Measurements from ENCODE around the gene DTX4.

DNA sequence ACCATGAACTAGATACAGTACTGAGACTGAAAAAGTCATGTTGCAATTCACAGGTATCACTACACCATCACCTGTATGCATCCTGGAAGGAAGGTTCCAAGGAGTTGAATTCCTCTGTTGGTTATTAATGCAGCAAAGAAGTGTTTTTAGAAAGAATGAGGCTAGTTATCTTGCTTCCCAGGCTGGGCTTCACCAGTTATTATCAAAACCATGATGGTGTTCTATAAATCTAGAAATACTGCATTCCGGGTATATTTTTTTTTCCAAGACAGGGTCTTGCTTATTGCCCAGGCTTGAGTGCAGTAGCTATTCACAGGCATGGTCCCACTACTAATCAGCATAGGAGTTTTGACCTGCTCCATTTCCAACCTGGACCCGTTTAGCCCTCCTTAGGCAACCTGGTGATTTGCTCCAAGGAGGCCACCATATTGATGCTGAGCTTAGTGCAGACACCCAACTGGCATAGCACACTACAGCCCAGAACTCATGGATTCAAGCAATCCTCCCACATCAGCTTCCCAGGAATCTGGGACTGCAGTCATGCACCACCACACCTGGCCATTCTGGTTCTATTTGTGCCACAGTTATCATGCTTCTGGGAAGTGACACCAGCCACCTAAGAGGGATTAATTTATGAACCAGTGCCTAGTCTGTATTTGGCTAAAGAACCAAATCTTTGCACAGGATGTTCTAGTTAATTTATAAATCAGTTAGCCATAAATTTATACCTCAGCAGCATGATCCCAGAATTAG, 42.4 kb downstream of the DTX4 start:
- TF ChIP-seq, protein P1, sequence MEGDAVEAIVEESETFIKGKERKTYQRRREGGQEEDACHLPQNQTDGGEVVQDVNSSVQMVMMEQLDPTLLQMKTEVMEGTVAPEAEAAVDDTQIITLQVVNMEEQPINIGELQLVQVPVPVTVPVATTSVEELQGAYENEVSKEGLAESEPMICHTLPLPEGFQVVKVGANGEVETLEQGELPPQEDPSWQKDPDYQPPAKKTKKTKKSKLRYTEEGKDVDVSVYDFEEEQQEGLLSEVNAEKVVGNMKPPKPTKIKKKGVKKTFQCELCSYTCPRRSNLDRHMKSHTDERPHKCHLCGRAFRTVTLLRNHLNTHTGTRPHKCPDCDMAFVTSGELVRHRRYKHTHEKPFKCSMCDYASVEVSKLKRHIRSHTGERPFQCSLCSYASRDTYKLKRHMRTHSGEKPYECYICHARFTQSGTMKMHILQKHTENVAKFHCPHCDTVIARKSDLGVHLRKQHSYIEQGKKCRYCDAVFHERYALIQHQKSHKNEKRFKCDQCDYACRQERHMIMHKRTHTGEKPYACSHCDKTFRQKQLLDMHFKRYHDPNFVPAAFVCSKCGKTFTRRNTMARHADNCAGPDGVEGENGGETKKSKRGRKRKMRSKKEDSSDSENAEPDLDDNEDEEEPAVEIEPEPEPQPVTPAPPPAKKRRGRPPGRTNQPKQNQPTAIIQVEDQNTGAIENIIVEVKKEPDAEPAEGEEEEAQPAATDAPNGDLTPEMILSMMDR (IDR thresholded peaks at IDR 0.05; ENCODE audit: poor library complexity) = no peak
- TF ChIP-seq EZH2 (IDR thresholded peaks at IDR 0.05; ENCODE audit: borderline replicate concordance) = no peak
